Memory B cell (primary cell): Measurements from ENCODE around the gene GSDMA.
"Not testable (repeated sequence)": the region's sequence is repeated elsewhere in the genome, so short reads cannot be mapped to it uniquely, and the experiment has no call there.

Experiments
- ATAC-seq: fragments of 150-1000 bp; cut with Tn5 transposase; 2 replicates; pipeline ENCODE4 v1.10.0; 2021; ENCODE audit warnings: low read depth, mild to moderate bottlenecking, moderate library complexity
- DNase-seq, 2 donors: peaks; one replicate each; pipeline ENCODE4 v3.0.0; 2022; ENCODE audit warnings: low spot score in 2 of 2
- H3K27ac Mint-ChIP-seq: one replicate; pipeline ENCODE4 v1.8.0; 2022; ENCODE audit warnings: mild to moderate bottlenecking, moderate library complexity, mixed read lengths
- H3K27me3 Mint-ChIP-seq: one replicate; pipeline ENCODE4 v1.8.0; 2022; ENCODE audit warnings: mixed read lengths
- H3K36me3 Mint-ChIP-seq: one replicate; pipeline ENCODE4 v1.8.0; 2022; ENCODE audit warnings: mild to moderate bottlenecking, mixed read lengths
- H3K4me1 Mint-ChIP-seq: one replicate; pipeline ENCODE4 v1.8.0; 2022; ENCODE audit warnings: mixed read lengths
- H3K4me3 Mint-ChIP-seq: one replicate; pipeline ENCODE4 v1.8.0; 2022; ENCODE audit warnings: mild to moderate bottlenecking, moderate library complexity, mixed read lengths
- H3K9me3 Mint-ChIP-seq: one replicate; pipeline ENCODE4 v1.8.0; 2022; ENCODE audit warnings: mixed read lengths

GSDMA gene

DNA sequence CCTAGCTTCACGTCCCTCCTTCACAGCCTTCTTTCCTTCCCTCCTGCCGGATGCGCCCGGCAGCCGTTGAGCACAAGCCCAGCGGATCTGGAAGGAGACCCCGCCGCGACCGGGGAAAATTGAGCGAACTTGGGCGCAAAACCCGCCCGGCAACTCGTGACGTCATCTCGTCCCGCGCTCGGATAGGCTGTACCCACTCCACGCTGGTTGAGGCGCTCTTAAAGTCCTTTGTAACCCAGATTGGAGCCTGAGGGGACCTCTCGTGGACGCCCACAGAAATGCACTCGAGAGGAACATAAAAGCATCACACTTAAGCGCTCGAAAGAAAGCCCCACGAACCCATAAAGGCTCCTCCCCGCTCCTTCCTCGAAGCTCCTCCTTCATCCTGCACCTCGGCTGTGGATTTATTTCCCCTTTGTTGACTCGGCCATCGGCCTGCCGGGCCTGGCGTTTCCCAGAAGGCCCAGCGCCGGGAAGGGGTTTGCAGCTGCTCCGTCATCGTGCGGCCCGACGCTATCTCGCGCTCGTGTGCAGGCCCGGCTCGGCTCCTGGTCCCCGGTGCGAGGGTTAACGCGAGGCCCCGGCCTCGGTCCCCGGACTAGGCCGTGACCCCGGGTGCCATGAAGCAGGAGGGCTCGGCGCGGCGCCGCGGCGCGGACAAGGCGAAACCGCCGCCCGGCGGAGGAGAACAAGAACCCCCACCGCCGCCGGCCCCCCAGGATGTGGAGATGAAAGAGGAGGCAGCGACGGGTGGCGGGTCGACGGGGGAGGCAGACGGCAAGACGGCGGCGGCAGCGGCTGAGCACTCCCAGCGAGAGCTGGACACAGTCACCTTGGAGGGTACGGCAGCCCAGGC lies 17.8 kb downstream of the GSDMA start, which contains the start of gene PSMD3:
TSS of gene PSMD3 (plus strand) at position 457 of the 856 bp plus-strand sequence. CDS start at position 621, 164 bp downstream.
- H3K4me1 Mint-ChIP-seq: peaks cover 22% of the 10 kb centered on the region
- H3K36me3 Mint-ChIP-seq: peaks cover 11% of the 10 kb centered on the region
- ATAC-seq (peak; percentile 86), DNase-seq (peak; percentile 95 to 98)
- H3K27ac Mint-ChIP-seq: peak within 1 kb of the TSS; percentile 90
- no peaks in the 10 kb centered on the region for H3K27me3 Mint-ChIP-seq
- no peaks in the 10 kb centered on the region for H3K9me3 Mint-ChIP-seq
- peak within 1 kb of the TSS; percentile 87 for H3K4me3 Mint-ChIP-seq

DNA sequence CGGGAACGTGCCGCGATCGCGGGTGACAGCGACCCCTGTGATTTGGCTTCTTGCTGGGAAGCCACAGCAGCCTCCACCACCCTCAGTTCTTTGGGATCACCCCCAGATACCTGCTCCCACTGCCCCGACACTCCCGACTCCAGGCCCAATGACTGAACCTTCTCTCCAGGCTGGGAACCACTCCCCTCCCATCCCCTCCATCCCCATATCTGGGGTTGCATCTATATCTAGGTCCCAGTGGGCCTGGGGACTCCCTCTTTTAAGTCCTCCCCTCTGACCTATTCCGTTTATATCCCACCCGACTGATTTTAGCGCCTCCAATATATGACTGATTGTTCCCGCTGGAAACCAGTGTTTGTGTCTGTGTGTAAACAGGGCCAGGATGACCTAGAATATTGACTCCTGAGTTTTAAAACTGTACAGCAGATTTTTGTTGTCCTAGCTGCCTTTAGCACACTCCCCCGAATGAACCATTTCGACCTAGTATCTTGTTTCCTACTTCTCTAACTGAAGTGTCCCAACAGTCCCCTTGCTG lies 18.5 kb downstream of the GSDMA start:
- Mint-ChIP-seq H3K4me3 (peak overlapping the region; percentile 87), H3K27me3 (no peaks in the 10 kb centered on the region), H3K36me3 (peaks cover 15% of the 10 kb centered on the region), H3K9me3 (no peaks in the 10 kb centered on the region), H3K27ac (peak overlapping the region; percentile 90), H3K4me1 (peaks cover 24% of the 10 kb centered on the region)
- DNase-seq (no peak), ATAC-seq (no peak)

DNA sequence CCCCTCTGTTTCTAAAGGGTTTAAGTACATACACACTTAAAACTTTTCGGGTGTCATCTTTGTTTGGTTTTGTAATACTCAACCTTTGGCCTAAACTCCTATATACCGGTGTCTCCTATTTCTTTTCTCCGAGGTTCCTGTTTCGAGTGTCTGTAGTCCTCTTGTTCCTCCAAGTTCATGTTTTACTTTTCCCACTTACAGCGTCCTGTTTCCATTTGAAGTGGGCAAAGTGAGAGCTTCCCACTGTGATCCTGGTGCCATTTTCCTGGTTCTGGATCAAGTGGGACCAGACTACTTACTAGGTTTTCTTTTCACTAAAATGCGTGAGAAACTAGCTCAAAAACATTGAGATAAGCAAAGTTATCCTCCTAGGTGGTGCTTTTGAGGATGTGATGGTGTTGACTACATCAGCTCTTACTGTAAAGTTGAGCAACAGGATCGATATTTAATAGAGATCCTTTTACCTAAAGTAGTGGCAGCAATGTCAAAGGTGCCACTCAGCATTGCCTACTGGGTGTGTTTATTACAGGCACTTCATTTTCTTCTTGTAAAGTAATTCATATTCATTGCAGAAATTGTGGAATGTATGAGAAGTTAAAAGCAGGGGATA lies 19.1 kb downstream of the GSDMA start:
- no peak for DNase-seq
- peaks cover 24% of the 10 kb centered on the region for H3K4me1 Mint-ChIP-seq
- peak overlapping the region; percentile 90 for H3K27ac Mint-ChIP-seq
- peaks cover 20% of the 10 kb centered on the region for H3K36me3 Mint-ChIP-seq
- peak overlapping the region; percentile 87 for H3K4me3 Mint-ChIP-seq
- no peak for ATAC-seq
- no peaks in the 10 kb centered on the region for H3K9me3 Mint-ChIP-seq
- H3K27me3 Mint-ChIP-seq: no peaks in the 10 kb centered on the region

DNA sequence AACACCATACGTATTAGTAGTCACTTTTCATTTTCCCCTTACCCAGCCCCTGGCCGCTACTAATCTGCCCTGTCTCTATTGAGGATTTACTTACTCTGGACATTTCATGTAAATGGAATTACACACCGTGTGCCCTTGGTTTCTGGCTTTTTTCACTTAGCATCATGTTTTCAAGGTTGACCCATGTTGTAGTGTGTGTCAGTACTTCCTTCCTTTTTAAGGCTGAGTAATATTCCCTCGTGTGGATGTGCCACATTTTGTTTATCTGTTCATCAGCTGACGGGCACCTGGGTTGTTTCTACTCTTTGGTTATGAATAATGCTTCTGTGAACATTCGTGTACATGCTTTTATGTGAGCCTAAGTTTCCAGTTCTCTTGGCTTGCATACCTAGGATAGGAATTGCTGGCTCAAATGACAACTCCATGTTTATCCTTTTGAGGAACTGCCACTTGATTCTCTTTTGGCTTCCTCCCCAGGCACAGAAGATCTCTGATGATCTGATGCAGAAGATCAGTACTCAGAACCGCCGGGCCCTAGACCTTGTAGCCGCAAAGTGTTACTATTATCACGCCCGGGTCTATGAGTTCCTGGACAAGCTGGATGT lies 25.5 kb downstream of the GSDMA start:
- Mint-ChIP-seq H3K36me3 (peaks cover 52% of the 10 kb centered on the region), H3K4me3 (no peak overlapping the region), H3K4me1 (peaks cover 9% of the 10 kb centered on the region), H3K9me3 (no peaks in the 10 kb centered on the region), H3K27me3 (no peaks in the 10 kb centered on the region), H3K27ac (no peak overlapping the region)
- no peak for ATAC-seq
- DNase-seq: no peak

DNA sequence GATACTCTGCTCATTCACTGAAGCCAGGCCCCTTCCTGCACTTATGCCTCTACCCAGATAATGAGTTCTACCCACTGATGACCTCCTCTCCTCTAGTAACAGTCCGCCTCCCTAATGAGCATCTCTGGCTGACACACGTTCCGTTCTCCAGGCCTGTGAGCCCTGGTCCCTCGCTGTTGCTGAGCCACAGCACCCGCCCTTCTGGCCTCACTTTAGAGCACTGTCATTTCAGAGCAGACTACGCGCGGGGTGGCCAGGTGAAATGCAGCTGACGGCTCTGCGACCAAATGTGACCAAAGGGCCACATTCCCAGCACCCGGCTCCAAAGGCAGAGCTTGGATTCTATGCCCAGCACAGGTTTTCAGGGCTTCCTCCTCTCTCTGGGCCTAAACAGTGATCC lies 31.6 kb downstream of the GSDMA start:
- no peak overlapping the region for H3K27ac Mint-ChIP-seq
- no peak overlapping the region for H3K4me3 Mint-ChIP-seq
- peaks cover 49% of the 10 kb centered on the region for H3K36me3 Mint-ChIP-seq
- peaks cover 6% of the 10 kb centered on the region for H3K4me1 Mint-ChIP-seq
- ATAC-seq: no peak
- H3K9me3 Mint-ChIP-seq: no peaks in the 10 kb centered on the region
- DNase-seq: no peak
- H3K27me3 Mint-ChIP-seq: no peaks in the 10 kb centered on the region

DNA sequence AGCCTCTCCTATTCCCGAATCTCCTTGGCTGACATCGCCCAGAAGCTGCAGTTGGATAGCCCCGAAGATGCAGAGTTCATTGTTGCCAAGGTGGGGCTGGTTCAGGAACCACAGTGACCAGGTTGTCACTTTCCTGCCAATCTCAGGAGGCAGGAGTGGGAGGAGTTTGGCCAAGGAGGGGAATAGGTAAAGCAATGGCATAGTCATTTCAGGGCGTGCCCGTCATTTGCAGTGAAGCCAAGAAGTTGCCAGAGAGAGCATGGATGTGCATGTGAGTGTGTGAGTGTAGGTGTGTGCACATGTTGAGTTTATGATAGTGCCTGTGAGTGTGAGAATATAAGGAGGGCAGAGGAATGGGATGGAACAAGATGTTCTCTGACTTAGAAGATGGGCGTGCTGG lies 32.6 kb downstream of the GSDMA start:
- H3K36me3 Mint-ChIP-seq: peaks cover 47% of the 10 kb centered on the region
- H3K9me3 Mint-ChIP-seq: no peaks in the 10 kb centered on the region
- peak overlapping the region; percentile 3 for H3K27ac Mint-ChIP-seq
- DNase-seq (no peak), ATAC-seq (no peak)
- no peak overlapping the region for H3K4me3 Mint-ChIP-seq
- H3K4me1 Mint-ChIP-seq: peaks cover 6% of the 10 kb centered on the region
- H3K27me3 Mint-ChIP-seq: no peaks in the 10 kb centered on the region

DNA sequence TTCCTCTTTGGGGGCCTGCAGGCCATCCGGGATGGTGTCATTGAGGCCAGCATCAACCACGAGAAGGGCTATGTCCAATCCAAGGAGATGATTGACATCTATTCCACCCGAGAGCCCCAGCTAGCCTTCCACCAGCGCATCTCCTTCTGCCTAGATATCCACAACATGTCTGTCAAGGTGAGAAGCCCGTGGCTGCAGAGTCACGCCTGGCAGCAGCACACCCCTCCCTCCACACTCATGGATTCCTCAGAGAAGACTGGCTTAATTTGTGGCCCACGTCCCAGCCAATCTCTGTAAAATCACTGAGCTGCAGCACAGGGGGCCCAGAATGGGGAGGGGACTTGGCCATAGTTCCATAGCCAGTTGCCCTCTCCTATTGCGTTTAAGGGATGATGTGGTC lies 33.4 kb downstream of the GSDMA start:
- H3K4me1 Mint-ChIP-seq: peaks cover 6% of the 10 kb centered on the region
- H3K27ac Mint-ChIP-seq: no peak overlapping the region
- ATAC-seq (no peak), DNase-seq (no peak)
- H3K9me3 Mint-ChIP-seq: no peaks in the 10 kb centered on the region
- H3K36me3 Mint-ChIP-seq: peaks cover 45% of the 10 kb centered on the region
- H3K27me3 Mint-ChIP-seq: no peaks in the 10 kb centered on the region
- H3K4me3 Mint-ChIP-seq: no peak overlapping the region

DNA sequence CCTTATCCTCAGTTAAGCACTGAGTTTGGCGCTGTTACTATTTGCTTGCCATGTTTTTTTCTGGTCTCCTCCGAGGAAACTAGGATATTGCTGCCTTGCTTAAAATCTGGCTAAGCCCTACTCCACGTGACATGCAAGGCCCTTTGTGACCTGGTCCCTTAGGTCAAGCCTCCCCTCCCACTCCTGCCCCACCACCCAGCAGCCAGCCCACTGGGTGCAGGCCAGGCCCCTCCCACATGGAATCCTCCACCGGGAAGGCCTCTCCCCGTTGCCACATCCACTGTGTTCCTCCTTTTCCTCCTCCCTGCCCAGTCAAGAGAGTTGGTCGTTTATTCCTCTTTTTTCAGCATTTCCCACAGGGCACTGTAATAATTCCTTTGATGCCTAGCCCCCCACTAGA lies 34.0 kb downstream of the GSDMA start:
- Mint-ChIP-seq H3K27ac (no peak overlapping the region), H3K9me3 (no peaks in the 10 kb centered on the region), H3K27me3 (no peaks in the 10 kb centered on the region), H3K4me1 (peaks cover 6% of the 10 kb centered on the region), H3K36me3 (peaks cover 43% of the 10 kb centered on the region), H3K4me3 (no peak overlapping the region)
- ATAC-seq (no peak), DNase-seq (no peak)

DNA sequence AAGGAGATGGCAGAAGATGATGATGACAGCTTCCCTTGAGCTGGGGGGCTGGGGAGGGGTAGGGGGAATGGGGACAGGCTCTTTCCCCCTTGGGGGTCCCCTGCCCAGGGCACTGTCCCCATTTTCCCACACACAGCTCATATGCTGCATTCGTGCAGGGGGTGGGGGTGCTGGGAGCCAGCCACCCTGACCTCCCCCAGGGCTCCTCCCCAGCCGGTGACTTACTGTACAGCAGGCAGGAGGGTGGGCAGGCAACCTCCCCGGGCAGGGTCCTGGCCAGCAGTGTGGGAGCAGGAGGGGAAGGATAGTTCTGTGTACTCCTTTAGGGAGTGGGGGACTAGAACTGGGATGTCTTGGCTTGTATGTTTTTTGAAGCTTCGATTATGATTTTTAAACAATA lies 34.7 kb downstream of the GSDMA start:
- no peaks in the 10 kb centered on the region for H3K9me3 Mint-ChIP-seq
- no peak overlapping the region for H3K27ac Mint-ChIP-seq
- no peak for ATAC-seq
- peaks cover 41% of the 10 kb centered on the region for H3K36me3 Mint-ChIP-seq
- no peaks in the 10 kb centered on the region for H3K27me3 Mint-ChIP-seq
- H3K4me1 Mint-ChIP-seq: peaks cover 6% of the 10 kb centered on the region
- no peak for DNase-seq
- no peak overlapping the region for H3K4me3 Mint-ChIP-seq

DNA sequence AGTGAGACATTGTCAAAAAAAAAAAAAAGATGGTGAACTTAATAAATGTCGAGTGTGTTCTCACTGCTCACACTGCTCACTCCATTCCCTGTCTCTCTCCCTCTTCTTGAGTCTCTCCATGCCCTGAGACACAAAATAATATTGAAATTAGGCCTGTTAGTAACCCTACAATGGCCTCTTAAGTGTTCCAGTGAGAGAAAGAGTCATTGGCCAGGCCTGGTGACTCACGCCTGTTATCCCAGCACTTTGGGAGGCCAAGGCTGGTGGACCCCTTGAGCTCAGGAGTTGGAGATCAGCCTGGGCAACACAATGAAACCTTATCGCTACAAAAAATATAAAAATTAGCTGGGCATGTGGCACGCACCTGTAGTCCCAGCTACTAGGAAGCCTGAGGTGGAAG lies 36.3 kb downstream of the GSDMA start:
- H3K27ac Mint-ChIP-seq: peak overlapping the region; percentile 50
- no peaks in the 10 kb centered on the region for H3K9me3 Mint-ChIP-seq
- ATAC-seq (no peak), DNase-seq (no peak)
- peaks cover 4% of the 10 kb centered on the region for H3K4me1 Mint-ChIP-seq
- no peaks in the 10 kb centered on the region for H3K27me3 Mint-ChIP-seq
- peaks cover 28% of the 10 kb centered on the region for H3K36me3 Mint-ChIP-seq
- no peak overlapping the region for H3K4me3 Mint-ChIP-seq

DNA sequence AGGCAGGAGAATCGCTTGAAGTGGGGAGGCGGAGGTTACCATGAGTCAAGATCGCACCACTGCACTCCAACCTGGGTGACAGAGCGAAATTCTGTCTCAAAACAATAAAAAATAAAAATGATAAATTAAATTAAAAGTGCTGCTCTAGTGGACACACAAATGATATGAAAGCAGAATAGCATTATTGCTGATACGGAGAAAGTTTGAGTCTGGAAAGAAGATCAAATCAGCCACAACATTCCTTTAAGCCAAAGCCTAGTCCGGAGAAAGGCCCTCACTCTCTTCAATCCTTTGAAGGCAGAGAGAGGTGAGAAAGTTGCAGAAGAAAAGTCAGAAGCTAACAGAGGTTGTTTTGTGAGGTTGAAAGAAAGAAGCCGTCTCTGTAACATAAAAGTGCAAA lies 37.4 kb downstream of the GSDMA start:
- Mint-ChIP-seq H3K36me3 (peaks cover 18% of the 10 kb centered on the region), H3K4me3 (no peak overlapping the region), H3K4me1 (no peaks in the 10 kb centered on the region), H3K27me3 (no peaks in the 10 kb centered on the region), H3K9me3 (no peaks in the 10 kb centered on the region), H3K27ac (no peak overlapping the region)
- DNase-seq: no peak
- no peak for ATAC-seq

DNA sequence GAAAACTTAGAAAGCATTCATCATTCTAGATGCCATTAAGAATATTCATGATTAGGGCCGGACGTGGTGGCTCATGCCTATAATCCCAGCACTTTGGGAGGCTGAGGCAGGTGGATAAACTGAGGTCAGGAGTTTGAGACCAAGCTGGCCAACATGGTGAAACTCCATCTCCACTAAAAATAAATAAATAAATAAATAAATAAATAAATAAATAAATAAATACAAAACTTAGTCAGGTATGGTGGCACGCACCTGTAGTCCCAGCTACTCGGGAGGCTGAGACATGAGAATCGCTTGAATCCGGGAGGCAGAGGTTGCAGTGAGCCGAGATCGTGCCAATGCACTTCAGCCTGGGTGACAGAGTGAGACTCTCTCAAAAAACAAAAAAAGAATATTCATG lies 38.5 kb downstream of the GSDMA start:
- not testable (repeated sequence) for H3K4me3 Mint-ChIP-seq, ATAC-seq, DNase-seq, H3K9me3 Mint-ChIP-seq, H3K27me3 Mint-ChIP-seq, H3K4me1 Mint-ChIP-seq, H3K27ac Mint-ChIP-seq
- H3K36me3 Mint-ChIP-seq: peaks cover 11% of the 10 kb centered on the region

DNA sequence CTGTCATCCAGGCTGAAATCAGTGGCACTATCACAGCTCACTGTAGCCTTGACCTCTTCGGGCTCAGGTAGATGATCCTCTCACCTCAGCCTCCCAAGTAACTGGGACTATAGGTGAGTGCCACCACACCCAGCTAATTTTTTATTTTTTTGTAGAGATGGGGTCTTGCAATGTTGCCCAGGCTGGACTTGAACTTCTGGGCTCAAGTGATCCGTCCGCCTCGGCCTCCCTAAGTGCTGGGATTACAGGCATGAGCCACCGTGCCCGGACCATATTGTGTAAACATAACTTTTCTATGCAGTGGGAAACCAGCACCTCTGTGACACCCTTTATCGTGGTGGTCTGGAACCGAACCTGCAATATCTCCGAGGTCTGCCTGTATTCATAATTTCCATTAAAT lies 41.3 kb downstream of the GSDMA start:
- ATAC-seq: no peak
- no peaks in the 10 kb centered on the region for H3K4me1 Mint-ChIP-seq
- DNase-seq: no peak
- no peaks in the 10 kb centered on the region for H3K9me3 Mint-ChIP-seq
- H3K36me3 Mint-ChIP-seq: no peaks in the 10 kb centered on the region
- H3K27me3 Mint-ChIP-seq: no peaks in the 10 kb centered on the region
- no peak overlapping the region for H3K27ac Mint-ChIP-seq
- H3K4me3 Mint-ChIP-seq: no peak overlapping the region

DNA sequence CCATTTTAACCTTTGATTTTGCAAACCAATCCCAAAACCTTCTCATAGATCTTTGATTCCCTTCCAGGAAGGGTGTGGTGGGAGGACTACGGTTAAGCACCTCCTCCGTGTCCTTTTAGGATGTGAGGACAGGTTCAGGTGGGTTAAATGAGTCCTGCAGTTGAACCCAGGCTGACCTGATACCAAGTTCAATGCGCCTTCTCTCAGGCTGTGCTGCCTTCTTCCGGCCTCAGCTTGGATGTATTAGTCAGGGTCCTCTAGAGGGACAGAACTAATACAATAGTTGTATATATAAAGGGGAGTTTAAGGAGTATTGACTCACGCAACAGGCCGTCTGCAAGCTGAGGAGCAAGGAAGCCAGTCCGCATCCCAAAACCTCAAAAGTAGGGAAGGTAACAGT lies 41.9 kb downstream of the GSDMA start:
- Mint-ChIP-seq H3K27me3 (no peaks in the 10 kb centered on the region), H3K9me3 (no peaks in the 10 kb centered on the region), H3K4me1 (no peaks in the 10 kb centered on the region), H3K4me3 (no peak overlapping the region), H3K36me3 (no peaks in the 10 kb centered on the region), H3K27ac (no peak overlapping the region)
- DNase-seq (no peak), ATAC-seq (no peak)
